HEK293T (cell line): ENCODE measurements around the gene TTLL11.

Source experiments
- CTCF ChIA-PET: fragments of 350-600 bp; formaldehyde crosslinking; extraction: SDS; loops from one replicate; lab custom pipeline; 2021; ENCODE audit warnings: antibody characterized with exemption, inconsistent platforms; lab: Yijun Ruan, JAX
- POLR2A ChIA-PET: fragments of 350-600 bp; formaldehyde crosslinking; extraction: SDS; loops from one replicate; lab custom pipeline; 2020; ENCODE audit warnings: antibody characterized with exemption, inconsistent platforms; lab: Yijun Ruan, JAX
- DNase-seq: peaks from one replicate; pipeline ENCODE4 v3.0.0; 2012; ENCODE audit warnings: mixed read lengths; ENCODE audit errors: extremely low spot score
- ARNT ChIP-seq: fragments of 450-650 bp; IDR thresholded peaks from 2 replicates; pipeline ENCODE4 v1.6.1; 2017; ENCODE audit warnings: mild to moderate bottlenecking
- BHLHE40 ChIP-seq: fragments of 450-650 bp; IDR thresholded peaks from 2 replicates; pipeline ENCODE4 v1.6.1; 2016; ENCODE audit warnings: mild to moderate bottlenecking, moderate library complexity, borderline replicate concordance
- CTBP1 ChIP-seq: fragments of 450-650 bp; IDR thresholded peaks from 2 replicates; pipeline ENCODE4 v1.6.1; 2016; ENCODE audit warnings: borderline replicate concordance
- ELF4 ChIP-seq: fragments of 450-650 bp; IDR thresholded peaks from 2 replicates; pipeline ENCODE4 v1.6.1; 2017; ENCODE audit warnings: antibody characterized with exemption
- FOXA1 ChIP-seq: fragments of 450-650 bp; IDR thresholded peaks from 2 replicates; pipeline ENCODE4 v1.6.1; 2016; ENCODE audit warnings: mild to moderate bottlenecking
- FOXK2 ChIP-seq: fragments of 450-650 bp; IDR thresholded peaks from 2 replicates; pipeline ENCODE4 v1.6.1; 2016; ENCODE audit warnings: mild to moderate bottlenecking
- FOXM1 ChIP-seq: fragments of 450-650 bp; IDR thresholded peaks from 2 replicates; pipeline ENCODE4 v1.6.1; 2017; ENCODE audit warnings: mild to moderate bottlenecking, borderline replicate concordance
- HDGF ChIP-seq: fragments of 450-650 bp; IDR thresholded peaks from 2 replicates; pipeline ENCODE4 v1.6.1; 2017; ENCODE audit warnings: antibody characterized with exemption, borderline replicate concordance
- L3MBTL2 ChIP-seq: fragments of 450-650 bp; conservative IDR thresholded peaks from 2 replicates; pipeline ENCODE4 v1.6.1; 2016; ENCODE audit warnings: mild to moderate bottlenecking
- LEF1 ChIP-seq: fragments of 450-650 bp; IDR thresholded peaks from 2 replicates; pipeline ENCODE4 v1.6.1; 2017; ENCODE audit warnings: mild to moderate bottlenecking, borderline replicate concordance
- NFRKB ChIP-seq: fragments of 450-650 bp; IDR thresholded peaks from 2 replicates; pipeline ENCODE4 v1.6.1; 2016; ENCODE audit warnings: mild to moderate bottlenecking, moderate library complexity
- SP1 ChIP-seq: fragments of 450-650 bp; IDR thresholded peaks from 2 replicates; pipeline ENCODE4 v1.6.1; 2017
- SUZ12 ChIP-seq: fragments of 450-650 bp; IDR thresholded peaks from 2 replicates; pipeline ENCODE4 v1.6.1; 2016; ENCODE audit warnings: mild to moderate bottlenecking
- TARDBP ChIP-seq: fragments of 450-650 bp; IDR thresholded peaks from 2 replicates; pipeline ENCODE4 v1.6.1; 2016
- ZNF384 ChIP-seq: fragments of 450-650 bp; IDR thresholded peaks from 2 replicates; pipeline ENCODE4 v1.6.1; 2016
- TF ChIP-seq, protein P1 (sequence below): fragments of 450-650 bp; IDR thresholded peaks from 2 replicates; pipeline ENCODE4 v1.6.1; 2016

The TTLL11 gene

DNA sequence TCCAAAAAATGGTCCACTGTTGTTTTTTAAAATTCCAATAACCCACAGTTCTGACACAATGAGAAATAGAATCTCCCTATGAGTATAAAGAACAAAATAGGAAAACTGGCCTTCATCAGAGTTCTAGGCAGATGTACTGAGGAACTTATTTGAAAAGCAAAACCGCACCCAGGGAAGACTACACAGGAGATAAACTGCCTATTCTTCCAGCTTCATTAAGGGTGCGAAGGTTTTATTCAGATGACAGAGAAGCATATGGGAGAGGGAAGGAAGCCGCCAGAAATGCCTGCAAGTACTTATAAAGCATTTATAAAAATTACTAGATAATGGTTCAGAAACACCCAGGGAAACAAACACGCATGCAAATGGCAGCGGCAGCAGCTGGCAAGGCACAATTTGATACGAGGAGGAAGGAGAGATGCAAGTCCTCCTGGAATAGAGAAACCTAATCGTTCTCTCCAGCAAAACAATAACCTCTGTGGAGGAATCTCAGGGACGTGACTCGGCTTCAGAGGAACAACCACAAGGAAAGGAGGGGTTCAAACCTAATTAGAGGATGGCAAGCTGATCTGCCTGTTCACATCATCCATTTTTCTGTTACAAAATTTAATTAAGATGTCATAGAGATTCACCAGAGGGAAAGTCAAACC lies 9.0 kb downstream of the TTLL11 start:
- TF ChIP-seq ARNT = no peak
- TF ChIP-seq LEF1 = no peak
- TF ChIP-seq NFRKB = no peak
- TF ChIP-seq SP1 = no peak
- no peak for TF ChIP-seq L3MBTL2
- TF ChIP-seq CTBP1 = no peak
- TF ChIP-seq HDGF = no peak
- TF ChIP-seq FOXA1 = no peak
- TF ChIP-seq, protein P1, sequence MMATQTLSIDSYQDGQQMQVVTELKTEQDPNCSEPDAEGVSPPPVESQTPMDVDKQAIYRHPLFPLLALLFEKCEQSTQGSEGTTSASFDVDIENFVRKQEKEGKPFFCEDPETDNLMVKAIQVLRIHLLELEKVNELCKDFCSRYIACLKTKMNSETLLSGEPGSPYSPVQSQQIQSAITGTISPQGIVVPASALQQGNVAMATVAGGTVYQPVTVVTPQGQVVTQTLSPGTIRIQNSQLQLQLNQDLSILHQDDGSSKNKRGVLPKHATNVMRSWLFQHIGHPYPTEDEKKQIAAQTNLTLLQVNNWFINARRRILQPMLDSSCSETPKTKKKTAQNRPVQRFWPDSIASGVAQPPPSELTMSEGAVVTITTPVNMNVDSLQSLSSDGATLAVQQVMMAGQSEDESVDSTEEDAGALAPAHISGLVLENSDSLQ = no peak

DNA sequence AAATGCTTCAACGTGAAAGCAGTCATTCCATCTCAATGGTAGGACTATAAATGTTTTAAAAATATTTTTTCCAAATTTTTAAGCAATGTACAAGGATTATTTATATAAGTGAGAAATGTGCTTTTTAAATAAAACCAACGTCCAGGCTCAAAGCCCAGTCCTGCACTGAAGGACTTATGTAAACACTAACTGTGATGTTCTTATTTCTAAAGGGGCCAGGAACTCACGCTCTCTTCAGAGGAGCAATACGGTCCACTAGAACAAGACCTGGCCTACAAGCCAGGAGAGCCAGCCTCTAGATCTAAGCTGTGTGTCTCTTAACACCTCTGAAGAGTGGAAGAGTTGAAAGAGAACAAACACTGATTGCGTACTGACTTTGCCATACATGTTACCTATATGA lies 12.1 kb downstream of the TTLL11 start:
- ChIA-PET CTCF (interaction anchor here (0.7 kb wide), 1 partner anchor 1036 kb away, joined by 3 read pairs; no protein-coding TSS in a partner anchor), POLR2A (no interaction called here)
- TF ChIP-seq CTBP1 = no peak
- TF ChIP-seq FOXA1 = no peak
- no peak for TF ChIP-seq SUZ12
- TF ChIP-seq, protein P1 = no peak
- TF ChIP-seq BHLHE40 = no peak
- TF ChIP-seq FOXK2 = no peak
- no peak for TF ChIP-seq ELF4
- no peak for TF ChIP-seq TARDBP
- no peak for TF ChIP-seq FOXM1
- no peak for TF ChIP-seq L3MBTL2
- no peak for TF ChIP-seq NFRKB
- TF ChIP-seq SP1 = no peak
- no peak for DNase-seq

More for the DNA sequence above, 9.0 kb downstream of the TTLL11 start:
- ChIA-PET CTCF (no interaction called here), POLR2A (no interaction called here)
- no peak for DNase-seq

DNA sequence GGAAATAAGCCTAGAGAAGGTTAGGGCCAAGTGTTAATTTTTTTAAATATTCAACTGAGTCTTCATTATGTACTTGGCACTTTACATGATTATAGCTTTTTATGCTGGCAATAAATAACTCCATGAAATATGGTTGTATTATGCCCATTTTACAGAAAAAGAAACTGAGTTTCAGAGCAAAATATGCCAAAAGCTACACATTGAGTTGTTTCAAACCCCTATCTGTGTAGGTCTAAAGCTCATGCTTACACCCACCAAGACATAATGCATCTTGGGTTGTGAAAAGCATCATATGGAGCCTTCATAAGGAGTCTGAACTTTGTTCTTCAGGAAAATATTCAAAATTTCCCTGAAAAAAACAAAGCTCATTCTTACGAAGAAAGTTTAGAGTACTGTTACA lies 14.6 kb downstream of the TTLL11 start:
- POLR2A ChIA-PET = no interaction called here
- TF ChIP-seq SUZ12 (no peak), TARDBP (no peak), FOXA1 (no peak), HDGF (no peak), NFRKB (no peak), ARNT (no peak), FOXK2 (no peak), LEF1 (no peak), ELF4 (no peak), ZNF384 (no peak), CTBP1 (no peak), L3MBTL2 (no peak)
- TF ChIP-seq, protein P1 = no peak
- CTCF ChIA-PET = interaction anchor here (0.8 to 1.1 kb wide), 2 partner anchors 17 to 528 kb away, joined by 3 to 4 read pairs; no protein-coding TSS in a partner anchor

DNA sequence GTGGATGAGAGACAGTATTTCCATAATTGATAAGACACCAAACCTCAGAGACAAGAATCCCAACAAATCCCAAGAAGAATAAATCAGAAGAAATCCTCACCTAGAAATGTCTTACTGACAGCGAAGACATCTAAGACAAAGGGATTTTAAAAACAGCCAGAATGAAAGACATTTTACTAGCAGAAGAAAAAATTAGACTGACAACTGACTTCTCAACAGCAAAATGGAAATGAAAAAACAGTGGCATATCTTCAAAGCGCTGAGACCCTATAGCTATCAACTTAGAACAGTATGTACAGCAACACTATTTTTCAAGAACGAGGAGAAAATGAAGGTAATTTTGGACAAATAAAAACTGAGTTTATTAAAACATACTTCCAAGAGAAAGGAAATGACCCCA lies 16.3 kb downstream of the TTLL11 start:
- no peak for DNase-seq
- ChIA-PET CTCF (no interaction called here), POLR2A (no interaction called here)
- no peak for TF ChIP-seq FOXM1
- TF ChIP-seq, protein P1 = no peak
- no peak for TF ChIP-seq BHLHE40
- no peak for TF ChIP-seq ZNF384
- no peak for TF ChIP-seq L3MBTL2

More for the DNA sequence above, 14.6 kb downstream of the TTLL11 start:
- no peak for DNase-seq

DNA sequence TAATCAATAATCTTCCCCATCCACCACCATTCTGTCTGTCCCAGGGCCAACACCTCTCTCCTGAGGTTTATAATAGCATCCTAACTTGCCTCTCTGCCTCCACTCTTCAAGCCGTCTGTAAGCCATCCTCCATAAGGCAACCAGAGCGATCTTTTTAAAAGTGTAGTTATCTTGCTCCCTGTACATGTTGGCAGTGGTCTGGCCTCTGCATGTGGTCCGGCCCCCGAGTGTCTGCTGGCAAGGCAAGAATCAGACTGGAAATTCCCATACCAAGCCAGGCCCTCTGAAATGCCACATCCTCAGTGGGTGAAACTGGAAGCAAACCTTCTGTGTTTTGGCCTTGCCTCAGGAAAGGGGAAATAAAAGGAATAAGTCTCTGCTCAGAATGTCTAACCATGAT lies 17.0 kb downstream of the TTLL11 start:
- DNase-seq = no peak
- ChIA-PET CTCF (no interaction called here), POLR2A (no interaction called here)
- TF ChIP-seq FOXM1 = no peak
- TF ChIP-seq ELF4 = no peak
- no peak for TF ChIP-seq FOXA1
- TF ChIP-seq ZNF384 = no peak
- TF ChIP-seq L3MBTL2 = no peak
- no peak for TF ChIP-seq BHLHE40
- no peak for TF ChIP-seq NFRKB
- no peak for TF ChIP-seq LEF1
- no peak for TF ChIP-seq HDGF
